Activated CD4-positive, alpha-beta memory T cell treated with anti-CD3 and anti-CD28 coated beads, Interleukin-2, amount 10 ng/mL, durations not matched to agents 7 days and 5 days (primary cell): ENCODE measurements around the gene BCL7A. TPM values are rescaled to one million over a fixed set of nuclear protein-coding genes. Genes with fewer than 3 reads are reported as not detected.
"Not testable (repeated sequence)": the region's sequence is repeated elsewhere in the genome, so short reads cannot be mapped to it uniquely, and the experiment has no call there.

Experiments
- CTCF ChIA-PET: fragments of 350-600 bp; sonication (Branson Sonifier 250); formaldehyde crosslinking; loops from one replicate; lab custom pipeline; 2021; ENCODE audit warnings: antibody characterized with exemption, inconsistent platforms; lab: Charles Lee
- POLR2A ChIA-PET: fragments of 350-600 bp; sonication (Branson Sonifier 250); formaldehyde crosslinking; loops from one replicate; lab custom pipeline; 2021; ENCODE audit warnings: antibody characterized with exemption; lab: Charles Lee
- DNase-seq: peaks from one replicate; pipeline ENCODE4 v3.0.0-alpha.2; 2020
- H3K27ac Mint-ChIP-seq: one replicate; pipeline ENCODE4 v1.8.0; 2021; ENCODE audit warnings: mild to moderate bottlenecking, mixed read lengths
- H3K27me3 Mint-ChIP-seq: one replicate; pipeline ENCODE4 v1.8.0; 2021; ENCODE audit warnings: mixed read lengths
- H3K36me3 Mint-ChIP-seq: one replicate; pipeline ENCODE4 v1.8.0; 2021; ENCODE audit warnings: low read depth, mixed read lengths
- H3K4me1 Mint-ChIP-seq: one replicate; pipeline ENCODE4 v1.8.0; 2021; ENCODE audit warnings: mixed read lengths
- H3K4me3 Mint-ChIP-seq: one replicate; pipeline ENCODE4 v1.8.0; 2021; ENCODE audit warnings: mild to moderate bottlenecking, mixed read lengths
- H3K9me3 Mint-ChIP-seq: one replicate; pipeline ENCODE4 v1.8.0; 2021; ENCODE audit warnings: mixed read lengths
- total RNA-seq, 2 experiments: library from RNA; stranded (reverse); gene quantifications; one replicate each; pipeline ENCODE4 v1.2.3, GENCODE V29; 2021

BCL7A gene
- total RNA-seq, 2 experiments from 2014 or later: 3.7 to 4.2 TPM

DNA sequence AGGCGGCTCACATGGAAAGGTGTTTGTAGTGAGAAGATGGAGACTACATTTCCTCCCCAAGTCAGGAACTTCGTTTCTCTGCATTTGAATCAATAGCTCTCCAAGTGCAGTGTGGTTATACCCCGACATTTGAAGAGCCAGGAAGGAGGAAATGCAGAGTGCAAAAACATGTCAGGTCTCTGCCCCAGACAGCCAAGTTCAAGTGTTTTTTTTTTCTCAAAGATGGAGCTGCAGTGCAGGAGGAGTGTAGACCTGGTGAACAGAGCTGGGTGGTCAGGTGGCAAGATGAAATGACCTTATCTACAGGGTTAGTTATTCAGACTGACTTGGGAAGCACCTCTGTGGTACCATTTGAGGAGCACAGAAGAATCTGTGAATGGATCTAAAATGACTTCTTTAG lies 78.2 kb downstream of the BCL7A start:
- peaks cover 9% of the 10 kb centered on the region for H3K36me3 Mint-ChIP-seq
- H3K27ac Mint-ChIP-seq: peak overlapping the region; percentile 62
- H3K4me1 Mint-ChIP-seq: peaks cover 41% of the 10 kb centered on the region
- H3K4me3 Mint-ChIP-seq: no peak overlapping the region
- no peaks in the 10 kb centered on the region for H3K9me3 Mint-ChIP-seq
- no peak for DNase-seq
- H3K27me3 Mint-ChIP-seq: no peaks in the 10 kb centered on the region
- POLR2A ChIA-PET: interaction anchor here (0.9 to 2.3 kb wide), 2 partner anchors 17 to 19 kb away, joined by 5 to 8 read pairs; no protein-coding TSS in a partner anchor
- CTCF ChIA-PET: interaction anchor here (0.8 to 1.6 kb wide), 2 partner anchors 23 to 45 kb away, joined by 3 to 5 read pairs; no protein-coding TSS in a partner anchor

DNA sequence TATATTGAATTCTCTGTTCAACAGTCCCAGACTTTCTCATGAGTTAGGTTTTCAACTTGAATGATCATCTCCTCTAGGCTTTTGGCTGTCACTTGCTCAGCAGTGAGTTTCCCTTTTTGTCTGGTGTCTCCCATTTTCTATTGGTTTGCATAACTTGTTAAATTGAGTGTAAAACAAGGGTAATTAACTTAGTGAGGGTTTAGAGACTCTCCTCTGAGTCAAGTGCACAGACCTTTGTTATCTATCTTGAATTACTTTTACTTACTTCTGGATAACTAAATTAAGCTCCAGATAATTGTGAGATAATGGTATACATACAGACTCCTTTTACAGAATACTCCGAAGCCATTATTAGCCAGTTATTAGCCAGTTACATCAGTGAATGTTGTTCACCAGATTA lies 78.9 kb downstream of the BCL7A start:
- Mint-ChIP-seq H3K4me1 (peaks cover 44% of the 10 kb centered on the region), H3K27me3 (no peaks in the 10 kb centered on the region), H3K9me3 (no peaks in the 10 kb centered on the region), H3K4me3 (no peak overlapping the region), H3K36me3 (peaks cover 10% of the 10 kb centered on the region), H3K27ac (no peak overlapping the region)
- DNase-seq: no peak
- ChIA-PET POLR2A (interaction anchor here (2.3 kb wide), 1 partner anchor 18 kb away, joined by 8 read pairs; no protein-coding TSS in a partner anchor), CTCF (interaction anchor here (0.6 to 1.6 kb wide), 3 partner anchors 23 to 1572 kb away, joined by 3 to 5 read pairs (median 3); no protein-coding TSS in a partner anchor)

DNA sequence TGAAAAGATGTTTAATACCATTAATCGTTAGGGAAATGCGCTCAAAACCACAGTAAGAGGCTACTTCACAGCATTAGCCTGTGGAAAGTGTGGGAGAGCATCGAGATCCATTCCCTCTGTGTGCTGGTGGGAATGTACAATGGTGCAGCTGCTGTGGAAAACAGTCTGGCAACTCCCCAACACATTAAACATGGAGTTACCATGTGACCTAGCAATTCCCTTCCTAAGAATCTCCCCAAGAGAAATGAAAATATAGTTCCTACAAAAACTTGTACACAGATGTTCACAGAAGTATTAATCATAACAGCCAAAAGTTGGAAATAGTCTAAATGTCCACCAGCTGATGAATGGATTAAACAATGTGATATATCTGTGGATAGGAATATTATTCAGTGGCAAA lies 80.6 kb downstream of the BCL7A start:
- POLR2A ChIA-PET: no interaction called here
- Mint-ChIP-seq H3K9me3 (no peaks in the 10 kb centered on the region), H3K27me3 (no peaks in the 10 kb centered on the region), H3K27ac (no peak overlapping the region), H3K4me3 (no peak overlapping the region), H3K36me3 (peaks cover 10% of the 10 kb centered on the region), H3K4me1 (peaks cover 57% of the 10 kb centered on the region)
- DNase-seq: no peak
- CTCF ChIA-PET: interaction anchor here (1.4 kb wide), 1 partner anchor 9 kb away, joined by 3 read pairs; no protein-coding TSS in a partner anchor

DNA sequence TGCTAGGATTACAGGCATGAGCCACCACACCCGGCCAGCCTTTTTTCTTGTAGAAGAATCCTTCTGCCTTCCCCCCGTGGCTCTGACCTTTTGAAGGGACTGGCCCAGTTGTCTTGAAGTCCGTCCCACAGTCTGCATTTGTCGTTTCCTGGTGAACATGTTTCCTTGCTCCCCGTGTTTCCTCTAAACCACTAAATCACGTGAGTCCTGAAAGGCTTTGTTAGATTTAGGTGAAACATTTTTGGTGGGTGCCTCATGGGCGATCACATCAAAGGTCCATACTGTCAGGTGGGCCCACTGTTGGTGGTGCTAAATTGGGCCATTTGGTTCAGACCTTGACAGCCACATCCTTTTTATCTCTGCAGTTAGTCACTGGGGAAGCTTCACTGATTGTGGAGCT lies 83.2 kb downstream of the BCL7A start:
- peaks cover 10% of the 10 kb centered on the region for H3K36me3 Mint-ChIP-seq
- peaks cover 59% of the 10 kb centered on the region for H3K4me1 Mint-ChIP-seq
- ChIA-PET CTCF (interaction anchor here (1.0 to 1.2 kb wide), 2 partner anchors 17 to 49 kb away, joined by 3 to 7 read pairs; no protein-coding TSS in a partner anchor), POLR2A (interaction anchor here (1.6 kb wide), 1 partner anchor 24 kb away, joined by 10 read pairs; no protein-coding TSS in a partner anchor)
- no peak overlapping the region for H3K4me3 Mint-ChIP-seq
- H3K9me3 Mint-ChIP-seq: no peaks in the 10 kb centered on the region
- no peak overlapping the region for H3K27ac Mint-ChIP-seq
- DNase-seq: no peak
- H3K27me3 Mint-ChIP-seq: no peaks in the 10 kb centered on the region

DNA sequence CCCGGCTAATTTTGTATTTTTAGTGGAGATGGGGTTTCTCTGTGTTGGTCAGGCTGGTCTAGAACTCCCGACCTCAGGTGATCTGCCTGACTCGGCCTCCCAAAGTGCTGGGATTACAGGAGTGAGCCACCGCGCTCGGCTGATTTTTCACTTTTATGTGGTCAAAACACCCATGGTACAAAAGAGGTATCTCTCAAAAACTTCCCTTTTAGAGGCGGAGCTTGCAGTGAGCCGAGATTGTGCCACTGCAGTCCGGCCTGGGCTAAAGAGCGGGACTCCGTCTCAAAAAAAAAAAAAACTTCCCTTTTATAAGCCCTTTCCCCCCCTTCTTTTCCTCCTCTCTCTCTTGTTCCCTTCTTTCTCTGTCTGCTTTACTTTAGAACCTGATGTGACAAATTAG lies 83.8 kb downstream of the BCL7A start:
- ChIA-PET POLR2A (interaction anchor here (0.6 to 1.6 kb wide), 2 partner anchors 24 to 402 kb away, joined by 3 to 10 read pairs; no protein-coding TSS in a partner anchor), CTCF (interaction anchor here (0.7 to 1.2 kb wide), 3 partner anchors 17 to 184 kb away, joined by 3 to 7 read pairs (median 3); no protein-coding TSS in a partner anchor)
- not testable (repeated sequence) for H3K9me3 Mint-ChIP-seq, H3K27me3 Mint-ChIP-seq, H3K4me3 Mint-ChIP-seq, H3K27ac Mint-ChIP-seq, DNase-seq
- peaks cover 10% of the 10 kb centered on the region for H3K36me3 Mint-ChIP-seq
- peaks cover 56% of the 10 kb centered on the region for H3K4me1 Mint-ChIP-seq

DNA sequence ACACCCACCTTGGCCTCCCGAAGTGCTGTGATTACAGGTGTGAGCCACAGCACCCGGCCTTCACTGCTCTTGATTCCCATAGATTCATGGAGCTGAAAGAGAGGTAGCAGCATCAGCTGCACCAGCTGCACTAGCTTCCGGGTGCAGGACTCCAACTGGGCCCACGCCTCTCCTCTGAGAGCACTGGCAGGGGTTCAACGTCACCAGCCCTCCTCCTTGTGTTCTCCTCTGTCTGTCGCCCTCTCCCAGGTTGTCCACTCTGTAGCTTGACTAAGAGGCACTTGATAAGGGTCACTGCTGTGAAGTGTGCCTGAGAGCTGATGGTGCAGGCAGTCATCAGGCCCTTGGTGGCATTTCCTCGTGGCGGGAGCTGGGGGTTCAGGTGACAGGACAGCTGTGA lies 85.2 kb downstream of the BCL7A start:
- ChIA-PET POLR2A (interaction anchor here (0.8 to 1.9 kb wide), 2 partner anchors 11 to 24 kb away, joined by 5 to 8 read pairs; no protein-coding TSS in a partner anchor), CTCF (interaction anchor here (0.6 to 2.9 kb wide), 3 partner anchors 11 to 173 kb away, joined by 3 to 12 read pairs (median 3); no protein-coding TSS in a partner anchor)
- no peaks in the 10 kb centered on the region for H3K27me3 Mint-ChIP-seq
- H3K4me3 Mint-ChIP-seq: no peak overlapping the region
- no peaks in the 10 kb centered on the region for H3K9me3 Mint-ChIP-seq
- no peak for DNase-seq
- peaks cover 54% of the 10 kb centered on the region for H3K4me1 Mint-ChIP-seq
- no peak overlapping the region for H3K27ac Mint-ChIP-seq
- peaks cover 10% of the 10 kb centered on the region for H3K36me3 Mint-ChIP-seq

DNA sequence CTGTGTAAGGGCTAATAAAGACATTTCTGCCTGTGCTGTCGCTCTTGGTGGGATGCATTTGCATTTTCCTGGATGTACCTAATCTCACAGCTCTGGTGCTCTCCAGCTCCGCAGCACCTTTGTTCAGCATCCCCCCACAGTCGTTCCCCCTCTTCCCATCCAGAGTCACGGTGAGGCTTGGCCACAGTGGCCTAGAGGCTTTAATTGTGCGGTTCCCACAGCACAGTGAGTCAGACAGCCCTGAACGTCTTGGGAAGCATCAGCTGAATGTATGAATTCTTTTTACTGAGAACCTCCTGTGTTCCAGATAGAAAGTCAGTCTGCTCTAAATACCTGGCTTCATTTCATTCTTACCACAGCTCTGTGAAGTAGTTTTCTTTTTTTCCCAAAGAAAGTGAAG lies 85.6 kb downstream of the BCL7A start:
- CTCF ChIA-PET: interaction anchor here (1.4 to 2.9 kb wide), 3 partner anchors 11 to 26 kb away, joined by 3 to 12 read pairs (median 11); no protein-coding TSS in a partner anchor
- peaks cover 58% of the 10 kb centered on the region for H3K4me1 Mint-ChIP-seq

DNA sequence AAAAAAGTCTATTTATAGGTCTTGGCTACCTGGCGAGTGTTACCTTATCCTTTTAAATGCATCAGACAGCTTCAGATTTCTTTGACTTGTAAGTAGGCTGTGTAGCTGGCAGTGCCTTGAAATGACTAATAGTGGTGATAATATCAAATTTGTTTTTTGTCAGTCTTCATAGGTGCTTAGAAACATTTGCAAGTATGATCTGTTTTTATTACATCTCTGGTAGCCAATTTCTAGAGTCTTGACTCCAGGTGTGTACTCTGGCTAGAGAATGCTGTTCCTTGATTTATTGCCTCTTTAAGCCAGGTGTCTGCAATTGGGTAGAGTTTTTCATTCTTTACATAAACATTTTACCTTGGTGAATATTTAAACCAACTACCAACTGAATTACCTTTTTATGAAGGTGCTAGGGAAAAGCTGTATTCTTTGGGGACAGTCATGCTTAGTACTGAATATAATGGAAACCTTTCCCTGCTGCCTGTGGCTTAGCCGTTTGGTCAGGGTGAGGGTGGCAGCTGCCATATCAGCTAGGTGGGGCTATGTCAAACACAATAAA lies 89.5 kb downstream of the BCL7A start:
- CTCF ChIA-PET: interaction anchor here (0.6 to 2.1 kb wide), 6 partner anchors 9 to 57 kb away, joined by 3 to 8 read pairs (median 4); partner anchors contain the start of gene MLXIP

More for the DNA sequence above, 85.6 kb downstream of the BCL7A start:
- POLR2A ChIA-PET: interaction anchor here (0.8 to 1.9 kb wide), 2 partner anchors 12 to 25 kb away, joined by 5 to 8 read pairs; no protein-coding TSS in a partner anchor
- Mint-ChIP-seq H3K4me3 (no peak overlapping the region), H3K9me3 (no peaks in the 10 kb centered on the region), H3K27ac (no peak overlapping the region), H3K27me3 (no peaks in the 10 kb centered on the region), H3K36me3 (peaks cover 10% of the 10 kb centered on the region)
- DNase-seq: no peak

More for the DNA sequence above, 89.5 kb downstream of the BCL7A start:
- Mint-ChIP-seq H3K27me3 (no peaks in the 10 kb centered on the region), H3K9me3 (no peaks in the 10 kb centered on the region), H3K4me1 (peaks cover 40% of the 10 kb centered on the region), H3K36me3 (no peaks in the 10 kb centered on the region), H3K27ac (no peak overlapping the region), H3K4me3 (no peak overlapping the region)
- no peak for DNase-seq
- POLR2A ChIA-PET: no interaction called here

Other genes starting within 250 kb of the BCL7A start
- gene RHOF, start 228.2 kb upstream of the BCL7A start, total RNA-seq: 100 to 1,000 TPM; 157 to 163 TPM
- gene SETD1B, start 217.9 kb upstream of the BCL7A start, total RNA-seq: 10 to 100 TPM; 26.5 to 26.9 TPM
- gene HPD, start 163.0 kb upstream of the BCL7A start, total RNA-seq: not detected
- 10 to 100 TPM; 56.3 to 59.7 TPM for gene PSMD9, start 133.1 kb upstream of the BCL7A start, total RNA-seq
- 1 to 10 TPM; 1.9 to 2.2 TPM for gene CFAP251, start 103.3 kb upstream of the BCL7A start, total RNA-seq
- 10 to 100 TPM; 26.0 to 29.6 TPM for gene MLXIP, start 56.9 kb downstream of the BCL7A start, total RNA-seq
- not detected for gene IL31, start 152.3 kb downstream of the BCL7A start, total RNA-seq
- under 1 TPM in 1 of 2 experiments, not detected in 1; 0.38 TPM for gene LRRC43, start 161.2 kb downstream of the BCL7A start, total RNA-seq
- gene B3GNT4, start 181.8 kb downstream of the BCL7A start, total RNA-seq: 1 to 10 TPM; 2.6 to 2.8 TPM
- gene DIABLO, start 204.2 kb downstream of the BCL7A start, total RNA-seq: 10 to 100 TPM; 40.8 to 41.7 TPM
- gene VPS33A, start 244.6 kb downstream of the BCL7A start, total RNA-seq: 10 to 100 TPM; 29.8 to 30.6 TPM